ENCODE results near the gene DNAJB9. TPM values are rescaled to one million over a fixed set of nuclear protein-coding genes. Genes with fewer than 3 reads are reported as not detected.

DNAJB9 gene
- total and polyA plus RNA-seq, 9 of the 15 experiments (the other 6 are each of a cell fraction or from before 2014, with no cell fraction given) = 4.3 to 34.2 (median 9.6) TPM

DNA sequence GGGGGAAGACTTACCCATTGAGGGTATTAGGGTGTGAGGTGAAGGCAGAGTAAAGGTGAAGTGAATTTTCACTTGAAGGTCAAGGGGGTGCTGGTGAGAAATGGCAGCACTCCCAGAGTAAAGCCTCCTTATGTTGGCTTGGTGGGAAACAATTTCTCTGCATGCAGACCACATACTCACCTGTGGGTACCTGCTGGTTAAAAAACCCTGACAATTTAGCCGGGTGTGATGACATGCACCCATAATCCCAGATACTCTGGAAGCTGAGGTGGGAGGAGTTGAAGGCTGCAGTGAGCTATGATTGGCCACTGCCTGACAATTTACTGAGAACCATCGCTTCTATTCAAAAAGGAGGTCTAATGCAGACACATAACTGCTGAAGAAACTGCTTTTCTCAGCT is 5.5 kb downstream of the DNAJB9 start (continued):
- TF ChIP-seq, protein P1, sequence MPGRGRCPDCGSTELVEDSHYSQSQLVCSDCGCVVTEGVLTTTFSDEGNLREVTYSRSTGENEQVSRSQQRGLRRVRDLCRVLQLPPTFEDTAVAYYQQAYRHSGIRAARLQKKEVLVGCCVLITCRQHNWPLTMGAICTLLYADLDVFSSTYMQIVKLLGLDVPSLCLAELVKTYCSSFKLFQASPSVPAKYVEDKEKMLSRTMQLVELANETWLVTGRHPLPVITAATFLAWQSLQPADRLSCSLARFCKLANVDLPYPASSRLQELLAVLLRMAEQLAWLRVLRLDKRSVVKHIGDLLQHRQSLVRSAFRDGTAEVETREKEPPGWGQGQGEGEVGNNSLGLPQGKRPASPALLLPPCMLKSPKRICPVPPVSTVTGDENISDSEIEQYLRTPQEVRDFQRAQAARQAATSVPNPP (IDR thresholded peaks at IDR 0.05; ENCODE audit: borderline replicate concordance, insufficient read depth, insufficient read length) = no peak
- TF ChIP-seq, protein P2, sequence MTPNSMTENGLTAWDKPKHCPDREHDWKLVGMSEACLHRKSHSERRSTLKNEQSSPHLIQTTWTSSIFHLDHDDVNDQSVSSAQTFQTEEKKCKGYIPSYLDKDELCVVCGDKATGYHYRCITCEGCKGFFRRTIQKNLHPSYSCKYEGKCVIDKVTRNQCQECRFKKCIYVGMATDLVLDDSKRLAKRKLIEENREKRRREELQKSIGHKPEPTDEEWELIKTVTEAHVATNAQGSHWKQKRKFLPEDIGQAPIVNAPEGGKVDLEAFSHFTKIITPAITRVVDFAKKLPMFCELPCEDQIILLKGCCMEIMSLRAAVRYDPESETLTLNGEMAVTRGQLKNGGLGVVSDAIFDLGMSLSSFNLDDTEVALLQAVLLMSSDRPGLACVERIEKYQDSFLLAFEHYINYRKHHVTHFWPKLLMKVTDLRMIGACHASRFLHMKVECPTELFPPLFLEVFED (CRISPR knock-in tag; conservative IDR thresholded peaks at IDR 0.05) = peak; percentile 88; the same call in 1 of the 2 replicates
- no peak for TF ChIP-seq ZFPM2 (CRISPR knock-in tag; IDR thresholded peaks at IDR 0.05)
- TF ChIP-seq CREBBP (IDR thresholded peaks at IDR 0.05; ENCODE audit: low read depth, low read length) = no peak
- TF ChIP-seq, protein P3, sequence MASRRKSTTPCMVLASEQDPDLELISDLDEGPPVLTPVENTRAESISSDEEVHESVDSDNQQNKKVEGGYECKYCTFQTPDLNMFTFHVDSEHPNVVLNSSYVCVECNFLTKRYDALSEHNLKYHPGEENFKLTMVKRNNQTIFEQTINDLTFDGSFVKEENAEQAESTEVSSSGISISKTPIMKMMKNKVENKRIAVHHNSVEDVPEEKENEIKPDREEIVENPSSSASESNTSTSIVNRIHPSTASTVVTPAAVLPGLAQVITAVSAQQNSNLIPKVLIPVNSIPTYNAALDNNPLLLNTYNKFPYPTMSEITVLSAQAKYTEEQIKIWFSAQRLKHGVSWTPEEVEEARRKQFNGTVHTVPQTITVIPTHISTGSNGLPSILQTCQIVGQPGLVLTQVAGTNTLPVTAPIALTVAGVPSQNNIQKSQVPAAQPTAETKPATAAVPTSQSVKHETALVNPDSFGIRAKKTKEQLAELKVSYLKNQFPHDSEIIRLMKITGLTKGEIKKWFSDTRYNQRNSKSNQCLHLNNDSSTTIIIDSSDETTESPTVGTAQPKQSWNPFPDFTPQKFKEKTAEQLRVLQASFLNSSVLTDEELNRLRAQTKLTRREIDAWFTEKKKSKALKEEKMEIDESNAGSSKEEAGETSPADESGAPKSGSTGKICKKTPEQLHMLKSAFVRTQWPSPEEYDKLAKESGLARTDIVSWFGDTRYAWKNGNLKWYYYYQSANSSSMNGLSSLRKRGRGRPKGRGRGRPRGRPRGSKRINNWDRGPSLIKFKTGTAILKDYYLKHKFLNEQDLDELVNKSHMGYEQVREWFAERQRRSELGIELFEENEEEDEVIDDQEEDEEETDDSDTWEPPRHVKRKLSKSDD (conservative IDR thresholded peaks at IDR 0.05; ENCODE audit: low read length) = no peak
- TF ChIP-seq E2F1 (CRISPR knock-in tag; IDR thresholded peaks at IDR 0.05) = 0 out of 2 replicates have a peak, but pooled peaks have one; percentile 15
- no peak for TF ChIP-seq CBX2 (IDR thresholded peaks at IDR 0.05; ENCODE audit: insufficient read depth, low read length, poor library complexity, severe bottlenecking)
- TF ChIP-seq BRD4 (IDR thresholded peaks at IDR 0.05) = no peak
- TF ChIP-seq MCM2 (IDR thresholded peaks at IDR 0.05; ENCODE audit: low read depth) = no peak
- TF ChIP-seq JUN (IDR thresholded peaks at IDR 0.05; ENCODE audit: borderline replicate concordance, low read depth, low read length) = no peak
- TF ChIP-seq JUN (CRISPR knock-in tag; IDR thresholded peaks at IDR 0.05; ENCODE audit: borderline replicate concordance) = no peak
- TF ChIP-seq ZBTB17 (CRISPR knock-in tag; IDR thresholded peaks at IDR 0.05) = no peak
- TF ChIP-seq, protein P4, sequence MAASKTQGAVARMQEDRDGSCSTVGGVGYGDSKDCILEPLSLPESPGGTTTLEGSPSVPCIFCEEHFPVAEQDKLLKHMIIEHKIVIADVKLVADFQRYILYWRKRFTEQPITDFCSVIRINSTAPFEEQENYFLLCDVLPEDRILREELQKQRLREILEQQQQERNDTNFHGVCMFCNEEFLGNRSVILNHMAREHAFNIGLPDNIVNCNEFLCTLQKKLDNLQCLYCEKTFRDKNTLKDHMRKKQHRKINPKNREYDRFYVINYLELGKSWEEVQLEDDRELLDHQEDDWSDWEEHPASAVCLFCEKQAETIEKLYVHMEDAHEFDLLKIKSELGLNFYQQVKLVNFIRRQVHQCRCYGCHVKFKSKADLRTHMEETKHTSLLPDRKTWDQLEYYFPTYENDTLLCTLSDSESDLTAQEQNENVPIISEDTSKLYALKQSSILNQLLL (CRISPR knock-in tag; IDR thresholded peaks at IDR 0.05; ENCODE audit: borderline replicate concordance) = no peak
- no peak for TF ChIP-seq ZNF23 (CRISPR knock-in tag; IDR thresholded peaks at IDR 0.05)
- TF ChIP-seq PML (IDR thresholded peaks at IDR 0.05; ENCODE audit: low read length) = peak; percentile 32; the same call in 1 of the 2 replicates
- TF ChIP-seq, protein P5, sequence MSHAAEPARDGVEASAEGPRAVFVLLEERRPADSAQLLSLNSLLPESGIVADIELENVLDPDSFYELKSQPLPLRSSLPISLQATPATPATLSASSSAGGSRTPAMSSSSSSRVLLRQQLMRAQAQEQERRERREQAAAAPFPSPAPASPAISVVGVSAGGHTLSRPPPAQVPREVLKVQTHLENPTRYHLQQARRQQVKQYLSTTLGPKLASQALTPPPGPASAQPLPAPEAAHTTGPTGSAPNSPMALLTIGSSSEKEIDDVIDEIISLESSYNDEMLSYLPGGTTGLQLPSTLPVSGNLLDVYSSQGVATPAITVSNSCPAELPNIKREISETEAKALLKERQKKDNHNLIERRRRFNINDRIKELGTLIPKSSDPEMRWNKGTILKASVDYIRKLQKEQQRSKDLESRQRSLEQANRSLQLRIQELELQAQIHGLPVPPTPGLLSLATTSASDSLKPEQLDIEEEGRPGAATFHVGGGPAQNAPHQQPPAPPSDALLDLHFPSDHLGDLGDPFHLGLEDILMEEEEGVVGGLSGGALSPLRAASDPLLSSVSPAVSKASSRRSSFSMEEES (CRISPR knock-in tag; IDR thresholded peaks at IDR 0.05) = no peak
- no peak for TF ChIP-seq NR0B1 (IDR thresholded peaks at IDR 0.05; ENCODE audit: partially characterized antibody)
- TF ChIP-seq GABPB2 (CRISPR knock-in tag; conservative IDR thresholded peaks at IDR 0.05) = no peak

All from K562 (cell line).